ENCODE data around the gene AGPAT3.

Gene AGPAT3

GRCh38 chr21:43905726-43906455 lies 40.9 kb downstream of the AGPAT3 start:
- DNase-seq: no peak

- no peak for DNase-seq
These were observed 41.8 kb downstream of the AGPAT3 start for GRCh38 chr21:43906585-43907370.

- no peak for DNase-seq
These were observed 42.7 kb downstream of the AGPAT3 start for GRCh38 chr21:43907751-43908150.

- no peak for DNase-seq
These were observed 43.1 kb downstream of the AGPAT3 start for GRCh38 chr21:43908167-43908566.

- no peak for DNase-seq
These were observed 44.8 kb downstream of the AGPAT3 start for GRCh38 chr21:43909741-43910400.

- no peak for DNase-seq
These were observed 45.4 kb downstream of the AGPAT3 start for GRCh38 chr21:43910460-43910859.

GRCh38 chr21:43911015-43911934 lies 46.3 kb downstream of the AGPAT3 start:
- no peak for DNase-seq

- no peak for DNase-seq
These were observed 47.0 kb downstream of the AGPAT3 start for GRCh38 chr21:43911935-43912487.

- DNase-seq: no peak
These were observed 47.5 kb downstream of the AGPAT3 start for GRCh38 chr21:43912500-43912899.

- no peak for DNase-seq
These were observed 47.9 kb downstream of the AGPAT3 start for GRCh38 chr21:43912910-43913309.

GRCh38 chr21:43913928-43914327 lies 48.9 kb downstream of the AGPAT3 start:
- DNase-seq: no peak

- DNase-seq: no peak
These were observed 51.1 kb downstream of the AGPAT3 start for GRCh38 chr21:43916076-43916475.

- no peak for DNase-seq
These were observed 51.9 kb downstream of the AGPAT3 start for GRCh38 chr21:43916691-43917514.

GRCh38 chr21:43917515-43918384 lies 52.7 kb downstream of the AGPAT3 start:
- DNase-seq: no peak

- DNase-seq: no peak
These were observed 53.4 kb downstream of the AGPAT3 start for GRCh38 chr21:43918385-43918947.

GRCh38 chr21:43919283-43919682 lies 54.3 kb downstream of the AGPAT3 start:
- no peak for DNase-seq

GRCh38 chr21:43919871-43920801 lies 55.1 kb downstream of the AGPAT3 start:
- DNase-seq: no peak

All from nucleus accumbens (tissue), 56 donors.